LoVo (cell line): Measurements from ENCODE around the gene RUFY3.
"Not testable (repeated sequence)": the region's sequence is repeated elsewhere in the genome, so short reads cannot be mapped to it uniquely, and the experiment has no call there.

Experiments used
- DNase-seq: peaks from one replicate; pipeline ENCODE4 v3.0.0-alpha.2; 2016; ENCODE audit warnings: low spot score

Gene RUFY3, protein sequence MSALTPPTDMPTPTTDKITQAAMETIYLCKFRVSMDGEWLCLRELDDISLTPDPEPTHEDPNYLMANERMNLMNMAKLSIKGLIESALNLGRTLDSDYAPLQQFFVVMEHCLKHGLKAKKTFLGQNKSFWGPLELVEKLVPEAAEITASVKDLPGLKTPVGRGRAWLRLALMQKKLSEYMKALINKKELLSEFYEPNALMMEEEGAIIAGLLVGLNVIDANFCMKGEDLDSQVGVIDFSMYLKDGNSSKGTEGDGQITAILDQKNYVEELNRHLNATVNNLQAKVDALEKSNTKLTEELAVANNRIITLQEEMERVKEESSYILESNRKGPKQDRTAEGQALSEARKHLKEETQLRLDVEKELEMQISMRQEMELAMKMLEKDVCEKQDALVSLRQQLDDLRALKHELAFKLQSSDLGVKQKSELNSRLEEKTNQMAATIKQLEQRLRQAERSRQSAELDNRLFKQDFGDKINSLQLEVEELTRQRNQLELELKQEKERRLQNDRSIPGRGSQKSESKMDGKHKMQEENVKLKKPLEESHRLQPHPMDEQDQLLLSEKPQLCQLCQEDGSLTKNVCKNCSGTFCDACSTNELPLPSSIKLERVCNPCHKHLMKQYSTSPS

DNA sequence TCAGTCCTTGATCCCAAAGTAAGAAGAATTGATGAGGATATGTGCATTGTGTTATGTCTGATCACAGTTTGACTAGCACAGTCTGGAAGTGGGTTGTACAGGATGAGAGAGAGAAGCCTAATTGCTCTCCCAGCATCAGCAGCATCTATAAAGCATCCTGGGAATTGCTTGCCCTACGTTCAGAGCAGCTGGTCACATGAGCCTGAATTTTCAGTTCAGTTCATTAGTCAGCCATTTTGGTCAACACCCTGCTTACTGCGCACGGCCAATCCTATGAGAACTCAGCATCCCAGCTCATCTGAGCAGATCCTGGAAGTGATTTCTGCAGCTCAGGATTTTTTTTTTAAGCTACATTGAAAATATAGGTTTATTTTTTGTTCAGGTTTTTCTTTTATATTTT is at the start of gene RUFY3:
Gene RUFY3, plus strand, starts transcription at position 218 of the 400 bp plus-strand sequence. CDS start 610 bp downstream, outside the sequence.
- no peak for DNase-seq

DNA sequence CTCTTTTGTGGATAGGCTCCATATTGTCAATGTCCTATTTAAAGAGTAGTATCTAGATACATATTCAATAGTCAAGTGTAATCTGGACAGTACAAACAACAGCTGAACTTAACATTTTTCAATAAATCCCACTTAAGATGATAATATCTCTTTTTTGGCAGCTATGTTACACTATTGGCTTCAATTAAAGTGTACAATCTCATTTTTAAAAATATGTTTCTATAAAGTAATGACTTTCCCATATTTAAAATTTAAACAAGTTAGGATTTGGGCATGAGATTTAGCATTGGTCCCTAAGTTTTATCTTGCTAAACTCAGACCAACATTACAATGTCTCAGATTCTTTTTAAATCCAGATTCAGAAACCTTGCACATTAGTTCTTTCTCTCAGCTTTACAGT is 47.6 kb upstream of the RUFY3 start:
- DNase-seq: no peak

DNA sequence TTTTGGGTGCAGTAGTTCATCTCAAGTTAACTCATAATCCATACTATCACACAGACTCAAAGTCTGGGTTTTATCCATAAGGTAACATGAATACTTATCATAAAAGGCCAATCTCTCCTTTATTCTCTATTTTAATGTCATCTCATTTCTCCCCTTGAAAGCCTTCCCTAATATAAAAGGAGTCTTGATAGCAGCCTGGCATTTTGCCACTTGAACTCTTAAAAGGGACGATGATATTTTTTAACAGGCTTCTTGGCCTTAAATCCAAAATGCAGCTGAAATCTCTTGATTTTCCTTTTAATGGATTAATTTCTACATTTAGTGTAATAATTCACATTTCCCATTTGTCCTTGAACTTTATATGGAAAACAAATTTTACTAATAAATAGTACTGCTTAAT is 47.0 kb upstream of the RUFY3 start:
- DNase-seq: no peak

DNA sequence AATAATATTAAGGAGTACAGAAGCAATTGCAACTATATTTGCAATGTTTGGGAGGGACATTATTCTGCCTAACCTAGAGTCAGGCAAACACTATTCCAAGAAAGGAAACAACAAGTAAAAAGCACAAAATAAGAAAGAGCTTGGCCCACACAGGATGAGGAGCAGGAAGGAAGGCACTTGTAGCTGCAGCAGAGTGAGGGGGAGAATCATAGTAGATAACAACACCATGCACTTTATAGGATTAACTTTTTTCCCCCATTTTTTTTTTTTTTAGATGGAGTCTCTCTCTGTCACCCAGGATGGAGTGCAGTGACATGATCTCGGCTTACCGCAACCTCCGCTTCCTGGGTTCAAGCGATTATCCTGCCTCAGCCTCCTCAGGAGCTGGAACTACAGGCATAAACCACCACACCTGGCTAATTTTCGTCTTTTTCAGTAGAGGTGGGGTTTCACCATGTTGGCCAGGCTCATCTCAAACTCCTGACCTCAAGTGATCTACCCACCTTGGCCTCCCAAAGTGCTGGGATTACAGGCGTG is 45.1 kb upstream of the RUFY3 start:
- no peak for DNase-seq

DNA sequence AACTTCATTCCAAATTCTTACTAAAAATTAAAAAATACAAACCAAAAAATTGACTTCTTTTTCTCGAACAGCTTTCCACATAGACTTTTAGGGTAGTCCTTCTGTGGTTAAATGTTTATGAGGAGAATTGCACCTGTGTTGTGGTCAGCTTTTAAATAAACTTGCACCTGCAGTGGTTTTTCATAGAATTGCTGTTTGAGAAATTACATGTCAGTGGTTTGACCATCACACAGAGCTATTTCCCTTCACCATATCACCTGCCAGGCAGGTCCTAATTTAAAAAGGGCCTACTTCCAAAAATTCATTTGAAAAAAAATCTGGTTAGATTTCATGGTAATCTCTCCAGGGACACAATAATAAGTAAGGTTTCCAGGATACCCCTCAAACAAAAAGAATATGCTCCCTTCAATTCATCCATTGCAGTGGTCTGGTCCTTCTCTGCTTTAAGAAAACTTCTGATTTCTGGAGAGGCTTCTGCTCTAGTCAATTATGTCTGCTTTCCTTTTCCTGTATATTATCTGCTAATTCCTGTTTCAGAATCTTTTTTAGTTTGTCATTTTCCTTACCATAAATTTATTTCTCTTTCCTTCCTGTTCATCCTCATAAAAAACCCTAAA is 43.3 kb upstream of the RUFY3 start:
- no peak for DNase-seq

DNA sequence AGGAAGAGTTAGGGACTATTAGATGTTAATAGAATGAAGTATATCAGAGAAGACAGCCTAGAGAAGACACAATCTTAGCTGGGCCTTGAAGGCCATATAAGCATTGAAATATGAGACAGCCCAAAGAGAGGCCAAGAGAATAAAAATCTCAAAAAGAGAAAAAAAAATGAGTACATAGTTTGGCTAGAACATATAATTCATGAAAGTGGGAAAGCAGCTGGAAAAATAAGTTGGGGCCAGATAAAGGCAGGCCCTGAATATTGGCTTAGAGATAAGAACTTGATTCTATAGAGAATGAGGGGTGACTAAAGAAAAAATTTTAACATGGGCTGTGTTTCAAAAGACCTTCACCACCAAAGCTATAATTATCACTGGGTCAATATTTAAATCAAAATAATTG is 40.8 kb upstream of the RUFY3 start:
- no peak for DNase-seq

DNA sequence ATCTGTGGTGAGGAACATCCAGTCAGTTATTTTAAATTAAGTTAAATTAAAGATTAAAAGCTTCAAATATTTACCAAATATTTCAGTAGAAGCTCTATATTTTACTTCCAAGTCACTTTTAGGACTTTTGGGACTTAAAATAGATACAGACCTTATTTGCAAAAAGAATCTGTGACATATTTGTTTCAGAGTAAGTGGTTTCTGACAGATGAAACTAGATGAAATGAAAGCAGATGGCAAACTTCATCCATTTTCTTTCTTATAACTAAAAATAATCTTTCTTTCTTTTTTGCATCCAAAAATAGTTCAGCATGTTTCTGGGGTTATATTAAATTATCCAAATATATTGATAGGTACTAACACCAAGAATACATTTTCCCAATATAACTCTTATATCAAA is 40.1 kb upstream of the RUFY3 start:
- DNase-seq: no peak

DNA sequence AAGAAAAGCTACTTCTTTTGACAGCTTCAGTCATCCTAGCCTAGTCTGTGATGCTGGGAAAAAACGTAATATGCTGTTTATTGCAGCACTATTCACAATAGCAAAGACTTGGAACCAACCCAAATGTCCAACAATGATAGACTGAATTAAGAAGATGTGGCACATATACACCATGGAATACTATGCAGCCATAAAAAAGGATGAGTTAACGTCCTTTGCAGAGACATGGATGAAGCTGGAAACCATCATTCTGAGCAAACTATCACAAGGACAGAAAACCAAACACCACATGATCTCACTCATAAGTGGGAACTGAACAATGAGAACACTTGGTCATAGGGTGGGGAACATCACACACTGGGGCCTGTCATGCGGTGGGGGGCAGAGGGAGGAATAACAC is 39.6 kb upstream of the RUFY3 start:
- not testable (repeated sequence) for DNase-seq

DNA sequence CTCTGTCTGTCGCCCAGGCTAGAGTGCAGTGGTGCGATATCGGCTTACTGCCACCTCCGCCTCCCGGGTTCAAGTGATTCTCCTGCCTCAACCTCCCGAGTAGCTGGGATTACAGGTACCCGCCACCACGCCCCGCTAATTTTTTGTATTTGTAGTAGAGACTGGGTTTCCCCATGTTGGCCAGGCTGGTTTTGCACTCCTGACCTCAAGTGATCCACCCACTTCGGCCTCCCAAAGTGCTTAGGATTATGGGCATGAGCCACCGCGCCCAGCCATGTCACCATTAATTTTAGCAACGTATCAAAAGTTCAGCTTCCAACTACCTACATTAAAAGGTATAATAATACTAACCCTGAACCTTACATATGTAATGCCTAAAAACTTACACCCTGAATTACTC is 34.4 kb upstream of the RUFY3 start:
- no peak for DNase-seq

DNA sequence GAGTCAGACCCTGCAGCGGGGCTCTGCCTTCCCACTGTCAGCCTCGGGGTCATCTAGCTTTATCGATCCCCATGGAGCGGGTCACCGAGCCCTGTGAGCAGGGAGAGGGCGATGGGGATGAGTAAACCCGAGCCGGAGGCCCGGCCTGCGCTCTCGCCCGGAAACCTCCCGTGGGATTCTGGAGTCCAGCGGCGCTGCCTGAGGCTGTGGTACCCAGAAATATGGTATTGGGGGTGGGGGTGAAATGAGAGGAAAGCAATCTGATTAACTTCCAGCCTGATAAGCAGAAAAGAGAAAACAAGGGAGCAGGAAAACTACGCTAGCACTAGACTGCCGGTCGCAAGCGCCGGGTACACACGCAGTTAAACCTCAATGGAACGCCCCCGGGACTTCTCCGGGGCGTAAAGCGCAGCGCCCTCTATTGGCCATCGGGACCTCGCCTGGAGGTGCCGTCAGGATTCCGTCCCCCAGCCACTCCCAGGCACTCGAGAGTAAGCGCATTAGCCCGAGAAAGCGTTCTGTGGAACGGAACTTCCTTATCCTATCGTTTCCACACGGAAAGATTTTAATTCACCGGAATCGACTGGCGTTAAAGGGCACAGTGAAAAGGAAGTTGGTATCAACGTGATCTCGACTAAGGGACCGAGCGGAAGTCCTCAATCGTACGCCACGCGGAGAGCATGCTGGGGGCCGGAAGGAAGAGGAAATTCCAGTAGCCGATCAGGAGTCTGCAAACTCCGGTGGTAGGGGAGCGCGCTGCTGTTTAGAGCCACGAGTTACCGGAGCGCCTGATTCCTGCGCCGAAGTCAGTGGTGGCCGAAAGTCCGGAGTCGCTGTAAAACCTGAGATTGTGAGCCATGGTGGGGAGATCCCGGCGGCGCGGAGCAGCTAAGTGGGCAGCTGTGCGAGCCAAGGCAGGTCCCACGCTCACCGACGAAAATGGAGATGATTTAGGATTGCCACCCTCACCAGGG is 33.7 kb upstream of the RUFY3 start, which contains the start of gene UTP3:
Gene UTP3, plus strand, starts transcription at position 712 of the 974 bp plus-strand sequence. Its CDS starts 146 bp downstream, at position 858.
- DNase-seq: peak; percentile 97

DNA sequence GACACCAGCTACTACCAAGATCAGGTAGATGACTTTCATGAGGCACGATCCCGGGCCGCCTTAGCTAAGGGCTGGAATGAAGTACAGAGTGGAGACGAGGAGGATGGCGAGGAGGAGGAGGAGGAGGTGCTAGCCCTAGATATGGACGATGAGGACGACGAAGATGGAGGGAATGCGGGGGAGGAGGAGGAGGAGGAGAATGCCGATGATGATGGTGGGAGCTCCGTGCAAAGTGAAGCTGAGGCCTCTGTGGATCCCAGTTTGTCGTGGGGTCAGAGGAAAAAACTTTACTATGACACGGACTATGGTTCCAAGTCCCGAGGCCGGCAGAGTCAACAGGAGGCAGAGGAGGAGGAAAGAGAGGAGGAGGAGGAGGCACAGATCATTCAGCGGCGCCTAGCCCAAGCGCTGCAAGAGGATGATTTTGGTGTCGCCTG is 33.0 kb upstream of the RUFY3 start:
- DNase-seq: no peak

DNA sequence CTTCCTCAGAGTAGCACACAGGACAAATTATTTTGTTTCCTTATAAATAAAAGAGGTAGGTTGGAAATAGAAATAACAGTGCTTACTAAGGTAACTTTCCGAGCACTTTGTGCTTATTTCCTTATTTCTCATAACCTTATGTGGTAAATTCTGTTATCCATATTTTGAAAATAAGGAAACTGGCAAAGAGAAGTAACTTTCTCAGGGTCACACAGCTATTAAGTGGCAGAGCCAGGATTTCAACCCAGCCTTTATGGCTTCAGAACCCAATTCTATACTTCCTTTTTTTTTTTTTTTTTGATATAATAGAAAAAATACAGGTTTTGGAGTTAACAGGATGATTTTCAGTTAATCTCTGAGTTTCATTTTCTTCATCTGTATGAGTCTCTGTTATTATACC is 30.1 kb upstream of the RUFY3 start:
- DNase-seq: no peak

DNA sequence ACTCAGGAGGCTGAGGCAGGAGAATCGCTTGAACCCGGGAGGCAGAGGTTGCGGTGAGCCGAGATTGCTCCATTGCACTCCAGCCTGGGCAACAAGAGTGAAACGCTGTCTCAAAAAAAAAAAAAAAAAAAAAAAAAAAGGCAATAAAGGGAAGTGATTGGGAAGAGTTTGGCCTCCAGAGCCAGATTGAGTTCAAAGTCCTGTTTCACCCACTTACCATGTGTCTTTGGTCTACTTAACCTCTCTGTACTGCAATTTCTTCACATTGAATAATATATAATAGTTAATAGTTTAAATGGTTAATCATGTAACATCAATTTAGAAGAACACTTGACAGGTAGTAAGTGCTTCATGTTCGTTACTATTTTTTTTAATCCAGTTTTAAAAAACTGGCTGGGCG is 27.1 kb upstream of the RUFY3 start:
- not testable (repeated sequence) for DNase-seq

DNA sequence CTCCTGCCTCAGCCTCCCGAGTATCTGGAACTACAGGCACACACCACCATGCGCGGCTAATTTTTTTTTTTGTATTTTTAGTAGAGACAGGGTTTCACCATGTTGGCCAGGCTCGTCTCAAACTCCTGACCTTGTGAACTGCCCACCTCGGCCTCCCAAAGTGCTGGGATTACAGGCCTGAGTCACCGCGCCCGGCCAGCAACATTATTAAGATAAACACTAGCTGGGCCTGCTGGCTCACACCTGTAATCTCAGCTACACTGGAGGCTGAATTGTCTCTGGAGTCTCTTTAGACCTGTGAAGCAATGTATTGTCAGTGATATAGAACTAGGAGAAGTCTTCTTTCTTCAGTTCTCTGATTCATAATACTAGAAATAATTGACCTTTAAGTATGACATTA is 23.3 kb upstream of the RUFY3 start:
- DNase-seq: not testable (repeated sequence)

DNA sequence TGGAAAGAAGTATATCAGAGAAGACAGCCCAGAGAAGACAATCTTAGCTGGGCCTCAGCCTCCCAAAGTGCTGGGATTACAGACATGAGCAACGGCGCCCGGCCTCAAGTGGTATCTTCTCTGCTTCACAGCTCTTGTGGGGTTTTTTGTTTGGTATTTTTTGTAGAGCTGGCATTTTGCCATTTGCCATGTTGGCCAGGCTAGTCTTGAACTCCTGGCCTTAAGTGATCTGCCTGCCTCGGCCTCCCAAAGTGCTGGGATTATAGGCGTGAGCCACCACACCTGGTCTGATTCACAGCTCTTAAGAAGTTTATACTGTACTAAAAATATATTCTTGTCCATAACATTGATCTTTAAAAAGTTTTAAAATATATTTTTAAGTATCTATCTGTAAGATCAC is 21.1 kb upstream of the RUFY3 start:
- no peak for DNase-seq

DNA sequence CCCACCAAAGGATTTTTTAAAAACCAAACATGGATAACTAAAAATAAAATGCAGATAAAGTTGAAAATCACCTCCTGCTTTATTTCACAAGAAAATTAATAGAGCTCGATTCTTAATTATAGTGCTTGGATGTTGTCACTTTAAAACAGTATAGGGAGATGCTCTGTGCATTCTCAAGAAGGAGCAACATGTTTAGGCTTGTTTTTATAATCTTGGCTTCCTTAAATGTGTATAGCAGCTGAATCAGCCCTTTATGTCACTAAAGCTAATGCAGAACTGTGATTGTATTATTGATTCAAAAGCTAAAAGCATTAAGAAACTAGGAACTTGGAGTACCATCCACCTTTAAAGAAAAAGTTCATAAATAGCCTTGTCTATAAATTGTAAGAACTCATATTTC is 20.5 kb upstream of the RUFY3 start:
- no peak for DNase-seq

DNA sequence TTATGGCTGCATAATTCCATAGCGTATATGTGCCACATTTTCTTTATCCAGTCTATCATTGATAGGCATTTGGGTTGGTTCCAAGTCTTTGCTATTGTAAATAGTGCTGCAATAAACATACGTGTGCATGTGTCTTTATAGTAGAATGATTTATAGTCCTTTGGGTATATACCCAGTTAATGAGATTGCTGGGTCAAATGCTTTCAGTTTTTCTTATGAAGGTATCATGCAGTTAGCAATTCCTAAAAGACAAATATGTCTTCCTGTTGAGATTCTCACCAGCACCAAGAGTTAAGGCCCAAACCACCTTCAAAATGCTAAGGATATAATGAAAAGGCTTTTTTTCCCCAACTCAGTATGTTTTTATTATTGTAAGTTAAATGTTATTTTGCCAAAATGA is 19.2 kb upstream of the RUFY3 start:
- DNase-seq: not testable (repeated sequence)

DNA sequence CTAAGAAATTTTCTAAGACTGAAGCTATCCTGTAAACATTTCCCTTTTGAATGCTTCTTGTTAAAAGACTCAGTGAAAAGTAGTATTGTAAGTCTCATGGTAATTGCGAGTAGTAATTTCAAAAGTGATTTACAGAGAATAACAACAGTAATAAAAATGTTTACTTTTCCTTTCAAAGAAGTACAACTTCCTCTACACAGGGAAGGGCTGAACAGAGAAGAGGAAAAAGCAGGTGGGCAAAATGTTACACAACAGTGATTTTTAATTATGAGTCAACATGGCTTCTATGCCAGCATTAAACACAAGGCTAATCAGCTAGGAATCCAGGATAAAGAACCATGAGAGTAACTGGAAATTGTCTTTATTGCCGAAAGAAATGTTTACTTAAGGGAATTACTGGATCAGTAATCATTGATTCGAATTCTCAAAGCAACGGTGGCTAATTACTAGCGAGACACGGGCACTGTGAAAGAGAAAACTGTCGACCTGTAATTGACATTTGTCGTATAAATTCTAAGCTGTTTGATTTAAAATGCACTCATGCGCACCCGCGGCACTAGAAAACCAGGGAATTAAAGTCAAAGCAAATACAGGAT is 18.0 kb upstream of the RUFY3 start:
- peak; percentile 37 for DNase-seq

DNA sequence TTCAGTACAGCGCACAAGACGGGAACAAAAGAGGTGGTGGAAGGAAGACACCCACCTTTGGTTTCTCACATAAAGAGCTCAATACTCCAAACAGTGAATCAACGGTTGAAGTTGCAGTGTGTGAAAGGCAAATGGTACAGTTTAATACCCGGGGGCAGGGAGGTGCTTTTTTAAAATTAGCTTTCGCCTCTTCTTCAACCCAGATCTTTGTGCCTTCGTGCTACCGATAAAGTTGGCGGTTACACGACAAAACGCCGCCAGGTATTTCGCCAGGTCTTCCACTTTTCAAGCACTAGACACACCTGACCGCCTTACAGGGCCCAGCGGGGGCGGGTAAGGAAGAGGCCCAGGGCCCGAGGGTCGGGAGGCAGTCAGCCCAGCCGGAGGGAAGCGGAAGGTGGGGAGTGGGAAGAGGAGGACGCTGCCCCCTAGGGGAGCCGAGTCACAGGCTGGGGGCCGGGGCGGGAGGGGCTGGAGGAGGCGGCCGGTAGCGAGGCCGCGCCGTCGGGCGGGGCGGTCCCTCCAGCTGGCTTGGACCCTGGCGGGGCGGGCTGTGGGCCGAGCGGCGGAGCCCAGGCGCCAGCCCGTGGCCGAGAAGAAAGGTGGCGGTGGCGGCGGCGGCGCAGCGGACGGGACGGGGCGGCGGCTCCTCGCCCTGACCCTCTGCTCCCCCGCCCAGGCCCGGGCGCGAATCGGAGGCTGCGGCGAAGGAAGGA is 17.4 kb upstream of the RUFY3 start:
- peak; percentile 72 for DNase-seq

DNA sequence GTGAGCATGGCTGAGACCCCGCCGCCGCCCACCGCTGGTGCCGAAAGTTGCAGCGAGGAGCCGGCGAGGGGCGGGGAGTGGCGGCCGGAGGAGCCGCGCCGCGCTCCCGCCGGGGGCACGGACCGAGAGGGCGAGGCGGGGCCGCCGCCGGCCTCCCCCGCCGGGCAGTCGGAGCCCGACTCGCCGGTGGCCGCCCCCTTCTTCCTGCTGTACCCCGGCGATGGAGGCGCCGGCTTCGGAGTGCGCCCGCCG is 16.9 kb upstream of the RUFY3 start:
- DNase-seq: peak; percentile 11
